ENCODE data around the gene MBD6. TPM values are rescaled to one million over a fixed set of nuclear protein-coding genes. Genes with fewer than 3 reads are reported as not detected.

Gene MBD6
- total and polyA plus RNA-seq, 2 of the 13 experiments (the other 11 are each of a cell fraction or from before 2014, with no cell fraction given): 4.1 to 5.9 TPM

- TF ChIP-seq SMARCC2 (IDR thresholded peaks at IDR 0.05) (no peak), MAX (IDR thresholded peaks at IDR 0.05) (peak; percentile 52; the same call in 1 of the 2 replicates), TFDP2 (CRISPR knock-in tag; IDR thresholded peaks at IDR 0.05) (no peak), ZBTB34 (CRISPR knock-in tag; IDR thresholded peaks at IDR 0.05) (no peak), ISL2 (CRISPR knock-in tag; IDR thresholded peaks at IDR 0.05) (no peak)
These were observed 47.1 kb upstream of the MBD6 start (continued) for GRCh38 chr12:57475271-57476161.

- in situ Hi-C loops (cut with HindIII; ENCODE audit: extremely low pct_ligation_motif_present, low pct_unique_long_range_greater_than_20kb): no loop called here
- no peaks in the 10 kb centered on the region for H4K20me1 ChIP-seq (ENCODE audit: insufficient read depth, low read length)
- H3K9me3 ChIP-seq (ENCODE audit: low read length): no peaks in the 10 kb centered on the region
- no peak overlapping the region for H3K9ac ChIP-seq (ENCODE audit: insufficient read depth, low read depth, low read length)
- no peak for FAIRE-seq
- 79% methylated on average over 29 of the region's 29 CpGs for WGBS (ENCODE audit: low lambda C conversion rate)
- peaks cover 38% of the 10 kb centered on the region for H3K4me1 ChIP-seq (ENCODE audit: insufficient read depth, low read length)
- peak overlapping the region in 2 of 3 experiments; percentile 27 to 63; a peak in 3 of 6 replicates for H3K4me3 ChIP-seq (replicated peaks in 1 of 3; ENCODE audit: insufficient read depth in 1 of 3, low read depth in 2 of 3, low read length in 3 of 3)
- peak; percentile 6; the same call in 1 of the 3 replicates for ATAC-seq
- BruUV-seq (replicated peaks): no TSS peak
- H2AFZ ChIP-seq (ENCODE audit: low read length): no peak overlapping the region
- H3K27ac ChIP-seq (ENCODE audit: extremely low read length, insufficient read depth, low read length): no peak overlapping the region
- no peaks in the 10 kb centered on the region for H3K36me3 ChIP-seq (replicated peaks in 1 of 2; ENCODE audit: control insufficient read depth in 1 of 2, insufficient read depth in 2 of 2, low read length in 2 of 2)
- ChIA-PET POLR2A (interaction anchor here (1.1 kb wide), 1 partner anchor 45 kb away, joined by 4 read pairs; the partner anchor contains the start of gene DDIT3), CTCF (ENCODE audit: low intra/inter-chr PET ratio, low total read pairs) (no interaction called here)
- DNase-seq (ENCODE audit: low spot score): no peak
- intact Hi-C loops (cut with micrococcal nuclease; ENCODE audit: unreplicated experiment): no loop called here
- peak overlapping the region; percentile 67 for H3K4me2 ChIP-seq (ENCODE audit: low read depth, low read length)
- peaks cover 8 to 74% of the 10 kb centered on the region in 2 experiments for H3K27me3 ChIP-seq (ENCODE audit: control insufficient read depth in 1 of 2, insufficient read depth in 2 of 2, low read length in 2 of 2)
- H3K79me2 ChIP-seq (ENCODE audit: insufficient read depth, low read length): no peaks in the 10 kb centered on the region
- peak; percentile 78 for TF ChIP-seq ZBTB33 (CRISPR knock-in tag; IDR thresholded peaks at IDR 0.05)
- TF ChIP-seq ZNF720 (CRISPR knock-in tag; IDR thresholded peaks at IDR 0.05): no peak
- no peak for TF ChIP-seq PRDM10 (CRISPR knock-in tag; IDR thresholded peaks at IDR 0.05; ENCODE audit: low read depth)
- no peak for TF ChIP-seq ERF (CRISPR knock-in tag; IDR thresholded peaks at IDR 0.05)
- no peak for TF ChIP-seq FIP1L1 (IDR thresholded peaks at IDR 0.05; ENCODE audit: borderline replicate concordance, insufficient read depth, low read depth, low read length)
- no peak for TF ChIP-seq MLLT10 (CRISPR knock-in tag; IDR thresholded peaks at IDR 0.05)
These were observed 46.2 kb upstream of the MBD6 start for GRCh38 chr12:57476162-57476992.

Data from HepG2 (cell line).